ENCODE measurements around the gene MLF2. TPM values are rescaled to one million over a fixed set of nuclear protein-coding genes. Genes with fewer than 3 reads are reported as not detected.

The MLF2 gene
- polyA plus RNA-seq, 3 donors: 184 to 208 (median 196) TPM

DNA sequence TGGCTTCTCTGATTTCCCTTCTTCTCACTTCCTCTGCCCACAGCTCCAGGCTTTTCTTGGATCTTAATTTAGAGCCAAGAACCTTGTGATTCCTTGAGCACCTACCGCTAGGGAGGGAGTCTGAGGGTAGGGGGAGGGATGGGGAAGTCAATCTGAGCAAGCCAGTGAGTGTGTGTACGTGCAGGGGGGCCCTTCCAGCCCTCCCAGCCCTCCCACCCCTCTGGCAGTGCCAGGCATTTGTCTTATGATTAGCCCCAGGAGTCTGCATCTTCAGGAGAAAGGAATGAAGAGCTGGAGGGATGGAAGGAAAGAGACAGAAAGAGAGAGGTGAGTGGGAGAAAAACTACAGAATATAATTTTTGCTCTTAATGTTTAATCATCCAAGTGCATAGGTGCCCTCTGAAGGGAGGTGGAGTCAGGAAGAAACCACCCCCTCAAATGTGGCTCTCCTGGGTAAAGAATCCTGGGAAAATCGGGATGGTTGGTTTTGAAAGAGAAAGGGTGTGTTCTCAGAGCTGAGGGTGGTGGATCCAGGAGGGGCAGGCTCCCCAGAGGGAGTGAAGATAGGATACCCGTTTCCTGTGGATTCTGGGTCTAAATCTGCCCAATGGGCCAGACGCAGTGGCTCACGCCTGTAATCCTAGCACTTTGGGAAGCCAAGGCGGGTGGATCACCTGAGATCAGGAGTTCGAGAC lies 54.4 kb downstream of the MLF2 start:
- no peak for DNase-seq (ENCODE audit: low read depth in 3 of 3, low spot score in 2 of 3)

Other genes with a start within 250 kb of the MLF2 start
- 1,000 to 10,000 TPM; 1,949 to 2,148 (median 2,005) TPM for gene GAPDH, start 218.6 kb downstream of the MLF2 start, polyA plus RNA-seq (ENCODE audit: insufficient read length in 3 of 3)
- gene IFFO1, start 197.1 kb downstream of the MLF2 start, polyA plus RNA-seq (ENCODE audit: insufficient read length in 3 of 3): 10 to 100 TPM; 10.2 to 12.2 (median 11.9) TPM
- 10 to 100 TPM; 22.2 to 24.5 (median 24.4) TPM for gene NOP2, start 184.8 kb downstream of the MLF2 start, polyA plus RNA-seq (ENCODE audit: insufficient read length in 3 of 3)
- 100 to 1,000 TPM; 277 to 287 (median 283) TPM for gene CHD4, start 145.8 kb downstream of the MLF2 start, polyA plus RNA-seq (ENCODE audit: insufficient read length in 3 of 3)
- 1 to 10 TPM in 2 of 3 donors, under 1 TPM in 1; 0.75 to 1.3 (median 1.2) TPM for gene LPAR5, start 117.2 kb downstream of the MLF2 start, polyA plus RNA-seq (ENCODE audit: insufficient read length in 3 of 3)
- gene ACRBP, start 105.7 kb downstream of the MLF2 start, polyA plus RNA-seq (ENCODE audit: insufficient read length in 3 of 3): 1 to 10 TPM; 3.5 to 4.7 (median 4.6) TPM
- gene ING4, start 90.0 kb downstream of the MLF2 start, polyA plus RNA-seq (ENCODE audit: insufficient read length in 3 of 3): 100 to 1,000 TPM; 125 to 134 (median 128) TPM
- 10 to 100 TPM; 73.2 to 86.0 (median 76.1) TPM for gene ZNF384, start 63.8 kb downstream of the MLF2 start, polyA plus RNA-seq (ENCODE audit: insufficient read length in 3 of 3)
- gene PIANP, start 52.3 kb downstream of the MLF2 start, polyA plus RNA-seq (ENCODE audit: insufficient read length in 3 of 3): 1 to 10 TPM; 8.1 to 9.0 (median 8.9) TPM
- 10 to 100 TPM; 58.7 to 69.4 (median 63.4) TPM for gene COPS7A, start 29.1 kb downstream of the MLF2 start, polyA plus RNA-seq (ENCODE audit: insufficient read length in 3 of 3)
- gene PTMS, start 13.2 kb upstream of the MLF2 start, polyA plus RNA-seq (ENCODE audit: insufficient read length in 3 of 3): 100 to 1,000 TPM; 498 to 577 (median 564) TPM
- 1 to 10 TPM in 1 of 3 donors, under 1 TPM in 2; 0.75 to 1.7 (median 0.90) TPM for gene LAG3, start 19.4 kb upstream of the MLF2 start, polyA plus RNA-seq (ENCODE audit: insufficient read length in 3 of 3)
- 10 to 100 TPM; 28.0 to 32.4 (median 31.7) TPM for gene CD4, start 36.4 kb upstream of the MLF2 start, polyA plus RNA-seq (ENCODE audit: insufficient read length in 3 of 3)
- 10 to 100 TPM; 22.1 to 28.7 (median 24.7) TPM for gene GPR162, start 68.7 kb upstream of the MLF2 start, polyA plus RNA-seq (ENCODE audit: insufficient read length in 3 of 3)
- gene P3H3, start 75.3 kb upstream of the MLF2 start, polyA plus RNA-seq (ENCODE audit: insufficient read length in 3 of 3): 10 to 100 TPM; 22.8 to 27.5 (median 24.6) TPM
- 1 to 10 TPM; 3.7 to 4.3 (median 4.3) TPM for gene GNB3, start 87.8 kb upstream of the MLF2 start, polyA plus RNA-seq (ENCODE audit: insufficient read length in 3 of 3)
- gene CDCA3, start 98.1 kb upstream of the MLF2 start, polyA plus RNA-seq (ENCODE audit: insufficient read length in 3 of 3): 10 to 100 TPM; 20.5 to 23.3 (median 22.7) TPM
- 10 to 100 TPM; 56.7 to 63.5 (median 61.2) TPM for gene USP5, start 99.0 kb upstream of the MLF2 start, polyA plus RNA-seq (ENCODE audit: insufficient read length in 3 of 3)
- gene TPI1, start 114.4 kb upstream of the MLF2 start, polyA plus RNA-seq (ENCODE audit: insufficient read length in 3 of 3): 100 to 1,000 TPM; 611 to 637 (median 629) TPM
- gene SPSB2, start 120.2 kb upstream of the MLF2 start, polyA plus RNA-seq (ENCODE audit: insufficient read length in 3 of 3): 10 to 100 TPM in 2 of 3 donors, 1 to 10 TPM in 1; 7.4 to 13.7 (median 13.2) TPM
- gene LRRC23, start 151.7 kb upstream of the MLF2 start, polyA plus RNA-seq (ENCODE audit: insufficient read length in 3 of 3): 10 to 100 TPM; 19.1 to 23.5 (median 23.4) TPM
- 10 to 100 TPM; 12.0 to 12.5 (median 12.2) TPM for gene ENO2, start 161.4 kb upstream of the MLF2 start, polyA plus RNA-seq (ENCODE audit: insufficient read length in 3 of 3)
- gene ATN1, start 174.8 kb upstream of the MLF2 start, polyA plus RNA-seq (ENCODE audit: insufficient read length in 3 of 3): 10 to 100 TPM; 83.9 to 95.0 (median 90.0) TPM
- gene RNU7-1, start 190.7 kb upstream of the MLF2 start, polyA plus RNA-seq (ENCODE audit: insufficient read length in 3 of 3): 1 to 10 TPM in 2 of 3 donors, not detected in 1; 5.0 to 6.0 TPM
- 100 to 1,000 TPM; 146 to 155 (median 153) TPM for gene C12orf57, start 190.9 kb upstream of the MLF2 start, polyA plus RNA-seq (ENCODE audit: insufficient read length in 3 of 3)
- gene PTPN6, start 198.2 kb upstream of the MLF2 start, polyA plus RNA-seq (ENCODE audit: insufficient read length in 3 of 3): 10 to 100 TPM; 19.0 to 21.1 (median 19.5) TPM
- gene PHB2, start 217.5 kb upstream of the MLF2 start, polyA plus RNA-seq (ENCODE audit: insufficient read length in 3 of 3): 100 to 1,000 TPM; 256 to 268 (median 266) TPM
- gene EMG1, start 217.8 kb upstream of the MLF2 start, polyA plus RNA-seq (ENCODE audit: insufficient read length in 3 of 3): 10 to 100 TPM; 41.6 to 48.2 (median 45.0) TPM

Measured in right renal cortex interstitium (tissue), 3 donors.